WERI-Rb-1 (cell line): Measurements from ENCODE around the gene REM2.

ENCODE experiments used
- DNase-seq: peaks from one replicate; pipeline ENCODE4 v3.0.0-alpha.2; 2020
- H3K27ac ChIP-seq: fragments of 250-450 bp; sonication (Bioruptor Pico); 2 replicates; pipeline ENCODE4 v1.5.1; 2020; ENCODE audit warnings: mild to moderate bottlenecking, moderate library complexity
- H3K27me3 ChIP-seq: fragments of 250-450 bp; sonication (Bioruptor Pico); 2 replicates; pipeline ENCODE4 v1.5.1; 2021; ENCODE audit warnings: mild to moderate bottlenecking, low read depth, moderate library complexity; ENCODE audit not compliant: insufficient read depth, severe bottlenecking
- H3K36me3 ChIP-seq: fragments of 250-450 bp; sonication (Bioruptor Pico); 2 replicates; pipeline ENCODE4 v1.5.1; 2020; ENCODE audit warnings: mild to moderate bottlenecking, moderate library complexity
- H3K4me3 ChIP-seq: 2 replicates; pipeline ENCODE4 v1.5.1; 2011; ENCODE audit warnings: low read depth, mild to moderate bottlenecking, control low read depth, low read length
- H3K9me3 ChIP-seq: fragments of 250-450 bp; sonication (Bioruptor Pico); 2 replicates; pipeline ENCODE4 v1.5.1; 2021; ENCODE audit warnings: mild to moderate bottlenecking, moderate library complexity; ENCODE audit not compliant: severe bottlenecking
- CTCF ChIP-seq: IDR thresholded peaks from 2 replicates; pipeline ENCODE4 v1.5.1; 2011; ENCODE audit warnings: low read depth, mild to moderate bottlenecking, control low read depth, inconsistent platforms, low read length

The REM2 gene

GRCh38 chr14:22915886-22916521, 33.0 kb downstream of the REM2 start:
- no peak overlapping the region for H3K4me3 ChIP-seq
- H3K36me3 ChIP-seq = peaks cover 46% of the 10 kb centered on the region
- no peaks in the 10 kb centered on the region for H3K27me3 ChIP-seq
- DNase-seq = no peak
- no peak for TF ChIP-seq CTCF
- no peaks in the 10 kb centered on the region for H3K9me3 ChIP-seq
- H3K27ac ChIP-seq = no peak overlapping the region

GRCh38 chr14:22918804-22919600, 36.0 kb downstream of the REM2 start, which contains the start of gene RBM23:
Gene RBM23 (minus strand): TSS chr14:22919149.
- no peak for TF ChIP-seq CTCF
- peaks cover 57% of the 10 kb centered on the region for H3K36me3 ChIP-seq

GRCh38 chr14:22919601-22919921, 36.5 kb downstream of the REM2 start:
- Histone ChIP-seq H3K27me3 (no peaks in the 10 kb centered on the region), H3K4me3 (peak overlapping the region; percentile 40), H3K27ac (peak overlapping the region; percentile 60), H3K36me3 (peaks cover 59% of the 10 kb centered on the region), H3K9me3 (no peaks in the 10 kb centered on the region)
- DNase-seq = no peak
- no peak for TF ChIP-seq CTCF

More at GRCh38 chr14:22918804-22919600, 36.0 kb downstream of the REM2 start, which contains the start of gene RBM23:
- DNase-seq = peak; percentile 99
- Histone ChIP-seq H3K27ac (peak within 1 kb of the TSS; percentile 97), H3K27me3 (no peaks in the 10 kb centered on the region), H3K9me3 (no peaks in the 10 kb centered on the region), H3K4me3 (peak within 1 kb of the TSS; percentile 100)

GRCh38 chr14:22920697-22921096, 37.7 kb downstream of the REM2 start:
- Histone ChIP-seq H3K27ac (no peak overlapping the region), H3K36me3 (peaks cover 62% of the 10 kb centered on the region)
- no peak for TF ChIP-seq CTCF

GRCh38 chr14:22922294-22922693, 39.3 kb downstream of the REM2 start:
- Histone ChIP-seq H3K27ac (no peak overlapping the region), H3K36me3 (peaks cover 64% of the 10 kb centered on the region)

More at GRCh38 chr14:22920697-22921096, 37.7 kb downstream of the REM2 start:
- H3K27me3 ChIP-seq = no peaks in the 10 kb centered on the region
- no peak overlapping the region for H3K4me3 ChIP-seq
- no peak for DNase-seq
- H3K9me3 ChIP-seq = no peaks in the 10 kb centered on the region

More at GRCh38 chr14:22922294-22922693, 39.3 kb downstream of the REM2 start:
- no peak for TF ChIP-seq CTCF
- Histone ChIP-seq H3K27me3 (no peaks in the 10 kb centered on the region), H3K4me3 (no peak overlapping the region), H3K9me3 (no peaks in the 10 kb centered on the region)
- no peak for DNase-seq
